HepG2 (cell line): ENCODE measurements around the gene KAT14. TPM values are rescaled to one million over a fixed set of nuclear protein-coding genes. Genes with fewer than 3 reads are reported as not detected.

Experiments used
- ARID2 ChIP-seq: sonication (generic); formaldehyde crosslinking; IDR thresholded peaks from 2 replicates; pipeline ENCODE4 v1.8.1; 2022; ENCODE audit warnings: mild to moderate bottlenecking, missing genetic modification reagents, borderline replicate concordance
- CHD4 ChIP-seq: fragments of 200-600 bp; sonication (generic); IDR thresholded peaks from 2 replicates; pipeline ENCODE4 v1.7.0; 2017; ENCODE audit warnings: mild to moderate bottlenecking, low read length, borderline replicate concordance
- E2F2 ChIP-seq: sonication (generic); formaldehyde crosslinking; IDR thresholded peaks from 2 replicates; pipeline ENCODE4 v1.4.0; 2020; ENCODE audit warnings: missing genetic modification reagents, borderline replicate concordance
- GATAD1 ChIP-seq: IDR thresholded peaks from 2 replicates; pipeline ENCODE4 v1.6.1; 2016; ENCODE audit warnings: missing genetic modification reagents, missing compliant biosample characterization
- HNRNPL ChIP-seq: fragments of 200-400 bp; formaldehyde crosslinking; IDR thresholded peaks from 2 replicates; pipeline ENCODE4 v1.6.1; 2017; ENCODE audit warnings: mild to moderate bottlenecking, low read depth, low read length
- JUNB ChIP-seq: sonication (generic); formaldehyde crosslinking; IDR thresholded peaks from 2 replicates; pipeline ENCODE4 v1.8.0; 2022; ENCODE audit warnings: missing genetic modification reagents, mild to moderate bottlenecking, borderline replicate concordance
- KLF12 ChIP-seq: sonication (generic); formaldehyde crosslinking; IDR thresholded peaks from 2 replicates; pipeline ENCODE4 v1.4.0; 2020; ENCODE audit warnings: missing genetic modification reagents, borderline replicate concordance
- PBX2 ChIP-seq: IDR thresholded peaks from 2 replicates; pipeline ENCODE4 v1.6.1; 2016; ENCODE audit warnings: control low read depth
- PRDM10 ChIP-seq: sonication (generic); formaldehyde crosslinking; IDR thresholded peaks from 2 replicates; pipeline ENCODE4 v1.4.0; 2020; ENCODE audit warnings: low read depth, missing genetic modification reagents
- TEAD2 ChIP-seq: sonication (generic); formaldehyde crosslinking; IDR thresholded peaks from 2 replicates; pipeline ENCODE4 v1.9.0; 2021; ENCODE audit warnings: missing genetic modification reagents
- TEAD3 ChIP-seq: optimal IDR thresholded peaks from 2 replicates; pipeline ENCODE3; 2016; ENCODE audit warnings: borderline replicate concordance
- YEATS4 ChIP-seq: sonication (generic); formaldehyde crosslinking; IDR thresholded peaks from 2 replicates; pipeline ENCODE4 v1.4.0; 2020; ENCODE audit warnings: missing genetic modification reagents, borderline replicate concordance
- ZFP36L2 ChIP-seq: sonication (generic); formaldehyde crosslinking; IDR thresholded peaks from 2 replicates; pipeline ENCODE4 v1.4.0; 2020; ENCODE audit warnings: missing genetic modification reagents
- ZNF30 ChIP-seq: sonication (generic); formaldehyde crosslinking; IDR thresholded peaks from 2 replicates; pipeline ENCODE4 v1.5.0; 2020; ENCODE audit warnings: mild to moderate bottlenecking, missing genetic modification reagents
- ZNF44 ChIP-seq: sonication (generic); formaldehyde crosslinking; IDR thresholded peaks from 2 replicates; pipeline ENCODE4 v1.5.1; 2020; ENCODE audit warnings: mild to moderate bottlenecking, missing genetic modification reagents
- ZNF589 ChIP-seq: sonication (generic); formaldehyde crosslinking; conservative IDR thresholded peaks from 2 replicates; pipeline ENCODE4 v1.8.0; 2022; ENCODE audit warnings: mild to moderate bottlenecking, moderate library complexity, missing genetic modification reagents
- ZNF678 ChIP-seq: sonication (generic); formaldehyde crosslinking; IDR thresholded peaks from 2 replicates; pipeline ENCODE4 v1.4.0; 2020; ENCODE audit warnings: mild to moderate bottlenecking, missing genetic modification reagents
- ZNF781 ChIP-seq: sonication (generic); formaldehyde crosslinking; IDR thresholded peaks from 2 replicates; pipeline ENCODE4 v1.5.1; 2020; ENCODE audit warnings: borderline replicate concordance, mild to moderate bottlenecking, missing genetic modification reagents; ENCODE audit errors: not compliant biosample characterization
- polyA plus RNA-seq, 8 experiments: library from polyadenylated mRNA; depleted of rRNA in 3 of 8; stranded (reverse) in 7 of 8; unstranded in 1 of 8; fragments of >200 nt; fragmentation: Illumina TruSeq in 4 of 8; extraction: Trizol in 4 of 8; gene quantifications; 2 replicates each; pipeline versions ENCODE4 v1.2.1 to v1.2.3, GENCODE V29; 2011 to 2016; ENCODE audit warnings: low read depth in 4 of 8, missing spikeins in 1 of 8, mixed read lengths in 1 of 8; ENCODE audit not compliant: insufficient read depth in 1 of 8
- total RNA-seq, 5 experiments: library from RNA; depleted of rRNA; stranded (reverse); fragments of >200 nt; fragmentation: Illumina TruSeq; extraction: Trizol; gene quantifications; 2 replicates each; pipeline ENCODE4 v1.2.3, GENCODE V29; 2016; ENCODE audit warnings: low read depth in 1 of 5
- TF ChIP-seq, protein P1 (sequence below): IDR thresholded peaks from 2 replicates; pipeline ENCODE4 v1.6.1; 2016; ENCODE audit warnings: mild to moderate bottlenecking
- TF ChIP-seq, protein P2 (sequence below): sonication (generic); formaldehyde crosslinking; IDR thresholded peaks from 2 replicates; pipeline ENCODE4 v1.5.1; 2020; ENCODE audit warnings: missing genetic modification reagents, mild to moderate bottlenecking, borderline replicate concordance
- TF ChIP-seq, protein P3 (sequence below): sonication (generic); formaldehyde crosslinking; IDR thresholded peaks from 2 replicates; pipeline ENCODE4 v1.8.1; 2023; ENCODE audit warnings: mild to moderate bottlenecking, moderate library complexity, missing genetic modification reagents

KAT14 gene
- total and polyA plus RNA-seq, 2 of the 13 experiments (the other 11 are each of a cell fraction or from before 2014, with no cell fraction given) = 5.1 to 15.1 TPM

GRCh38 chr20:18144541-18145099, 7.0 kb downstream of the KAT14 start (continued):
- TF ChIP-seq, protein P1, sequence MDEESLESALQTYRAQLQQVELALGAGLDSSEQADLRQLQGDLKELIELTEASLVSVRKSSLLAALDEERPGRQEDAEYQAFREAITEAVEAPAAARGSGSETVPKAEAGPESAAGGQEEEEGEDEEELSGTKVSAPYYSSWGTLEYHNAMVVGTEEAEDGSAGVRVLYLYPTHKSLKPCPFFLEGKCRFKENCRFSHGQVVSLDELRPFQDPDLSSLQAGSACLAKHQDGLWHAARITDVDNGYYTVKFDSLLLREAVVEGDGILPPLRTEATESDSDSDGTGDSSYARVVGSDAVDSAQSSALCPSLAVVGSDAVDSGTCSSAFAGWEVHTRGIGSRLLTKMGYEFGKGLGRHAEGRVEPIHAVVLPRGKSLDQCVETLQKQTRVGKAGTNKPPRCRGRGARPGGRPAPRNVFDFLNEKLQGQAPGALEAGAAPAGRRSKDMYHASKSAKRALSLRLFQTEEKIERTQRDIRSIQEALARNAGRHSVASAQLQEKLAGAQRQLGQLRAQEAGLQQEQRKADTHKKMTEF (CRISPR knock-in tag) = no peak
- TF ChIP-seq ZNF781 = no peak
- no peak; the same call in 1 of the 2 replicates for TF ChIP-seq CHD4
- TF ChIP-seq ZNF589 (CRISPR knock-in tag) = no peak
- TF ChIP-seq, protein P2, sequence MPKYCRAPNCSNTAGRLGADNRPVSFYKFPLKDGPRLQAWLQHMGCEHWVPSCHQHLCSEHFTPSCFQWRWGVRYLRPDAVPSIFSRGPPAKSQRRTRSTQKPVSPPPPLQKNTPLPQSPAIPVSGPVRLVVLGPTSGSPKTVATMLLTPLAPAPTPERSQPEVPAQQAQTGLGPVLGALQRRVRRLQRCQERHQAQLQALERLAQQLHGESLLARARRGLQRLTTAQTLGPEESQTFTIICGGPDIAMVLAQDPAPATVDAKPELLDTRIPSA (CRISPR knock-in tag) = no peak
- no peak for TF ChIP-seq HNRNPL
- no peak for TF ChIP-seq TEAD2
- peak; percentile 100 for TF ChIP-seq TEAD3
- TF ChIP-seq GATAD1 (CRISPR knock-in tag) = no peak
- TF ChIP-seq ARID2 (CRISPR knock-in tag) = no peak
- no peak for TF ChIP-seq ZFP36L2 (CRISPR knock-in tag)
- TF ChIP-seq ZNF678 (CRISPR knock-in tag) = no peak
- TF ChIP-seq, protein P3, sequence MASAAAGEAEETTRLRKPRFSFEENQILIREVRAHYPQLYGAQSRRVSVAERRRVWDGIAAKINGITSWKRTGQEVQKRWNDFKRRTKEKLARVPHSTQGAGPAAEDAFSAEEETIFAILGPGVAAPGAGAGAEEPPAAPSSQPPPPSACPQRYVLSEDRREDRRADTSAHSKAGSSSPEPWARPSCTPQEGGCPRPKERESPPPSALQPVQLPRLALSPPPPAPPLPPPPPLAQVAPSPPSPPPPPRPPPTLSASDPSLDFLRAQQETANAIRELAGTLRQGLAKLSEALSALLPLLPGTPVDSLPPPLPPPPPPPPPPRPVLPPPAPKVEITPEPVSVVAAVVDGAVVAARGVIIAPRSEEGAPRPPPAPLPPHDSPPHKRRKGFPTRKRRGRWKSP (CRISPR knock-in tag) = no peak
- 0 out of 2 replicates have a peak, but pooled peaks have one; percentile 74 for TF ChIP-seq JUNB (CRISPR knock-in tag)
- no peak for TF ChIP-seq ZNF30 (CRISPR knock-in tag)
- TF ChIP-seq KLF12 (CRISPR knock-in tag) = no peak
- TF ChIP-seq YEATS4 (CRISPR knock-in tag) = no peak
- TF ChIP-seq PBX2 (CRISPR knock-in tag) = no peak
- no peak; the same call in 1 of the 2 replicates for TF ChIP-seq PRDM10
- TF ChIP-seq ZNF44 (CRISPR knock-in tag) = no peak
- TF ChIP-seq E2F2 (CRISPR knock-in tag) = no peak
